ENCODE results near the gene ARID1B.

Gene ARID1B

GRCh38 chr6:157079771-157080170 is 302.6 kb downstream of the ARID1B start:
- Histone ChIP-seq H3K4me2 (ENCODE audit: low read depth, low read length, poor library complexity, severe bottlenecking) (peak overlapping the region; percentile 30), H3K4me3 (ENCODE audit: insufficient read depth, low read length, poor library complexity, severe bottlenecking) (no peak overlapping the region)

GRCh38 chr6:157080986-157081391 is 303.8 kb downstream of the ARID1B start:
- no peak overlapping the region for H3K4me2 ChIP-seq (ENCODE audit: low read depth, low read length, poor library complexity, severe bottlenecking)
- H3K27ac ChIP-seq (ENCODE audit: low read depth, low read length), result no peak overlapping the region
- H2AFZ ChIP-seq (ENCODE audit: low read depth, low read length, severe bottlenecking), result no peak overlapping the region
- H3K9me2 ChIP-seq (replicated peaks; ENCODE audit: insufficient read depth, low read length), result no peaks in the 10 kb centered on the region
- no peaks in the 10 kb centered on the region for H4K20me1 ChIP-seq (ENCODE audit: low read depth, low read length)
- no peaks in the 10 kb centered on the region for H3K79me2 ChIP-seq (ENCODE audit: insufficient read depth, low read length)
- no peaks in the 10 kb centered on the region for H3K9me3 ChIP-seq (ENCODE audit: insufficient read depth, low read length)
- H3F3A ChIP-seq (ENCODE audit: insufficient read depth), result no peaks in the 10 kb centered on the region
- no peak overlapping the region for H3K4me3 ChIP-seq (ENCODE audit: insufficient read depth, low read length, poor library complexity, severe bottlenecking)
- H3K9ac ChIP-seq (ENCODE audit: low read length), result no peak overlapping the region
- TF ChIP-seq CTCF (IDR thresholded peaks at IDR 0.05; ENCODE audit: insufficient read depth, low read length, poor library complexity, severe bottlenecking) (no peak), EZH2phosphoT487 (conservative IDR thresholded peaks at IDR 0.05; ENCODE audit: low read length) (no peak)
- no peaks in the 10 kb centered on the region for H3K27me3 ChIP-seq (ENCODE audit: low read length)
- H3K36me3 ChIP-seq (ENCODE audit: low read length), result peaks cover 7% of the 10 kb centered on the region

More at GRCh38 chr6:157079771-157080170, 302.6 kb downstream of the ARID1B start:
- no peaks in the 10 kb centered on the region for H3K9me3 ChIP-seq (ENCODE audit: insufficient read depth, low read length)
- H3K36me3 ChIP-seq (ENCODE audit: low read length), result 0 out of 2 replicates have a peak, but pooled peaks cover under 1% of the 10 kb centered on the region
- no peaks in the 10 kb centered on the region for H4K20me1 ChIP-seq (ENCODE audit: low read depth, low read length)
- no peak overlapping the region for H2AFZ ChIP-seq (ENCODE audit: low read depth, low read length, severe bottlenecking)
- no peaks in the 10 kb centered on the region for H3F3A ChIP-seq (ENCODE audit: insufficient read depth)
- no peaks in the 10 kb centered on the region for H3K9me2 ChIP-seq (replicated peaks; ENCODE audit: insufficient read depth, low read length)
- TF ChIP-seq CTCF (IDR thresholded peaks at IDR 0.05; ENCODE audit: insufficient read depth, low read length, poor library complexity, severe bottlenecking), result no peak
- no peak for TF ChIP-seq EZH2phosphoT487 (conservative IDR thresholded peaks at IDR 0.05; ENCODE audit: low read length)
- H3K9ac ChIP-seq (ENCODE audit: low read length), result no peak overlapping the region
- H3K79me2 ChIP-seq (ENCODE audit: insufficient read depth, low read length), result no peaks in the 10 kb centered on the region
- no peak overlapping the region for H3K27ac ChIP-seq (ENCODE audit: low read depth, low read length)
- H3K27me3 ChIP-seq (ENCODE audit: low read length), result no peaks in the 10 kb centered on the region

GRCh38 chr6:157083343-157083742 is 306.2 kb downstream of the ARID1B start:
- Histone ChIP-seq H3K9ac (ENCODE audit: low read length) (no peak overlapping the region), H2AFZ (ENCODE audit: low read depth, low read length, severe bottlenecking) (no peak overlapping the region), H3K27ac (ENCODE audit: low read depth, low read length) (no peak overlapping the region), H3K79me2 (ENCODE audit: insufficient read depth, low read length) (no peaks in the 10 kb centered on the region), H3K27me3 (ENCODE audit: low read length) (no peaks in the 10 kb centered on the region), H3K9me2 (replicated peaks; ENCODE audit: insufficient read depth, low read length) (no peaks in the 10 kb centered on the region), H3F3A (ENCODE audit: insufficient read depth) (no peaks in the 10 kb centered on the region), H3K4me3 (ENCODE audit: insufficient read depth, low read length, poor library complexity, severe bottlenecking) (no peak overlapping the region), H4K20me1 (ENCODE audit: low read depth, low read length) (no peaks in the 10 kb centered on the region), H3K9me3 (ENCODE audit: insufficient read depth, low read length) (no peaks in the 10 kb centered on the region), H3K36me3 (ENCODE audit: low read length) (peaks cover 7% of the 10 kb centered on the region), H3K4me2 (ENCODE audit: low read depth, low read length, poor library complexity, severe bottlenecking) (no peak overlapping the region)
- TF ChIP-seq EZH2phosphoT487 (conservative IDR thresholded peaks at IDR 0.05; ENCODE audit: low read length), result no peak
- no peak for TF ChIP-seq CTCF (IDR thresholded peaks at IDR 0.05; ENCODE audit: insufficient read depth, low read length, poor library complexity, severe bottlenecking)
